H9 (cell line): ENCODE results near the gene PTGES2. TPM values are rescaled to one million over a fixed set of nuclear protein-coding genes. Genes with fewer than 3 reads are reported as not detected.

Source experiments
- DNase-seq: peaks from one replicate; pipeline ENCODE4 v3.0.0-alpha.2; 2017
- H2AFZ ChIP-seq: one replicate; pipeline ENCODE4 v1.6.1; 2013; ENCODE audit warnings: mild to moderate bottlenecking, low read length, control low read depth, moderate library complexity
- H2AK5ac ChIP-seq: 2 replicates; pipeline ENCODE4 v1.6.1; 2013; ENCODE audit warnings: low read length, control low read depth, mixed read lengths; ENCODE audit not compliant: insufficient read length
- H2BK120ac ChIP-seq: one replicate; pipeline ENCODE4 v1.6.1; 2013; ENCODE audit warnings: low read depth, mild to moderate bottlenecking, low read length, control low read depth, inconsistent platforms; ENCODE audit not compliant: poor library complexity, severe bottlenecking
- H2BK12ac ChIP-seq: 2 replicates; pipeline ENCODE4 v1.6.1; 2013; ENCODE audit warnings: low read length, control low read depth, mixed read lengths, low read depth; ENCODE audit not compliant: insufficient read length
- H2BK15ac ChIP-seq: 2 replicates; pipeline ENCODE4 v1.6.1; 2013; ENCODE audit warnings: low read depth, low read length, control low read depth
- H2BK20ac ChIP-seq: one replicate; pipeline ENCODE4 v1.6.1; 2013; ENCODE audit warnings: low read depth, mild to moderate bottlenecking, low read length, control low read depth, inconsistent platforms; ENCODE audit not compliant: poor library complexity, severe bottlenecking
- H2BK5ac ChIP-seq: 2 replicates; pipeline ENCODE4 v1.6.1; 2013; ENCODE audit warnings: low read length, control low read depth, mixed read lengths; ENCODE audit not compliant: insufficient read length
- H3K14ac ChIP-seq: 2 replicates; pipeline ENCODE4 v1.6.1; 2013; ENCODE audit warnings: low read length, control low read depth; ENCODE audit not compliant: insufficient read depth
- H3K18ac ChIP-seq: 2 replicates; pipeline ENCODE4 v1.6.1; 2013; ENCODE audit warnings: low read depth, mild to moderate bottlenecking, mixed read lengths, low read length, control low read depth; ENCODE audit not compliant: insufficient read length
- H3K23ac ChIP-seq: 2 replicates; pipeline ENCODE4 v1.6.1; 2013; ENCODE audit warnings: low read length, control low read depth, mixed read lengths, low read depth; ENCODE audit not compliant: insufficient read length
- H3K23me2 ChIP-seq: 2 replicates; pipeline ENCODE4 v1.6.1; 2013; ENCODE audit warnings: low read depth, mild to moderate bottlenecking, mixed read lengths, low read length, control low read depth; ENCODE audit not compliant: insufficient read length, poor library complexity, severe bottlenecking
- H3K27ac ChIP-seq: 2 replicates; pipeline ENCODE4 v1.5.1; 2013; ENCODE audit warnings: low read length, control low read depth, mixed read lengths, low read depth; ENCODE audit not compliant: insufficient read length
- H3K27me3 ChIP-seq: 2 replicates; pipeline ENCODE4 v1.6.1; 2013; ENCODE audit warnings: low read length, control low read depth, inconsistent platforms; ENCODE audit not compliant: insufficient read depth
- H3K4ac ChIP-seq: 2 replicates; pipeline ENCODE4 v1.6.1; 2013; ENCODE audit warnings: low read depth, mild to moderate bottlenecking, control low read depth, inconsistent platforms, low read length, moderate library complexity
- H3K4me1 ChIP-seq: 2 replicates; pipeline ENCODE4 v1.6.1; 2013; ENCODE audit warnings: low read length, control low read depth, inconsistent platforms; ENCODE audit not compliant: insufficient read depth
- H3K4me2 ChIP-seq: 2 replicates; pipeline ENCODE4 v1.6.1; 2013; ENCODE audit warnings: low read length, control low read depth, mixed read lengths; ENCODE audit not compliant: insufficient read length, insufficient read depth
- H3K56ac ChIP-seq: 2 replicates; pipeline ENCODE4 v1.6.1; 2013; ENCODE audit warnings: low read depth, mild to moderate bottlenecking, mixed read lengths, low read length, control low read depth; ENCODE audit not compliant: insufficient read length
- H3K79me1 ChIP-seq: 2 replicates; pipeline ENCODE4 v1.6.1; 2013; ENCODE audit warnings: low read depth, mild to moderate bottlenecking, moderate library complexity, low read length, control low read depth, inconsistent platforms; ENCODE audit not compliant: insufficient read depth, poor library complexity, severe bottlenecking
- H3K79me2 ChIP-seq: 2 replicates; pipeline ENCODE4 v1.6.1; 2013; ENCODE audit warnings: low read length, control low read depth, inconsistent platforms; ENCODE audit not compliant: insufficient read depth
- H3K9ac ChIP-seq: 2 replicates; pipeline ENCODE4 v1.6.1; 2013; ENCODE audit warnings: low read length, control low read depth, mixed read lengths; ENCODE audit not compliant: insufficient read length; ENCODE audit errors: extremely low read depth
- H3K9me3 ChIP-seq: one replicate; pipeline ENCODE4 v1.6.1; 2013; ENCODE audit warnings: low read depth, low read length, inconsistent platforms; ENCODE audit not compliant: control insufficient read depth
- H3T11ph ChIP-seq: one replicate; pipeline ENCODE4 v1.6.1; 2013; ENCODE audit warnings: mild to moderate bottlenecking, low read length, control low read depth, inconsistent platforms
- H4K20me1 ChIP-seq: one replicate; pipeline ENCODE4 v1.6.1; 2013; ENCODE audit not compliant: control insufficient read depth, insufficient read length, insufficient read depth
- H4K5ac ChIP-seq: 2 replicates; pipeline ENCODE4 v1.6.1; 2013; ENCODE audit warnings: low read depth, mild to moderate bottlenecking, mixed read lengths, low read length, control low read depth; ENCODE audit not compliant: insufficient read length
- H4K8ac ChIP-seq: replicated peaks from 2 replicates; pipeline ENCODE4 v1.6.1; 2013; ENCODE audit warnings: low read length, control low read depth, mixed read lengths, low read depth; ENCODE audit not compliant: insufficient read length
- H4K91ac ChIP-seq: 2 replicates; pipeline ENCODE4 v1.6.1; 2013; ENCODE audit warnings: low read depth, mild to moderate bottlenecking, moderate library complexity, mixed read lengths, low read length, control low read depth; ENCODE audit not compliant: insufficient read length
- H3K27ac Mint-ChIP-seq, 3 experiments: 2 replicates in 2 of 3; 3 replicates in 1 of 3; pipeline ENCODE4 v1.8.0; 2020 to 2021; ENCODE audit warnings: mixed read lengths in 3 of 3, mild to moderate bottlenecking in 1 of 3, moderate library complexity in 1 of 3
- H3K27me3 Mint-ChIP-seq: 2 replicates; pipeline ENCODE4 v1.8.0; 2021; ENCODE audit warnings: low read depth, mild to moderate bottlenecking, moderate library complexity, mixed read lengths
- H3K36me3 Mint-ChIP-seq, 3 experiments: 2 replicates in 2 of 3; 3 replicates in 1 of 3; pipeline ENCODE4 v1.8.0; 2020 to 2021; ENCODE audit warnings: low read depth in 3 of 3, mixed read lengths in 3 of 3; ENCODE audit not compliant: insufficient read depth in 1 of 3
- H3K4me1 Mint-ChIP-seq, 2 experiments: 2 replicates each; pipeline ENCODE4 v1.8.0; 2020; ENCODE audit warnings: mixed read lengths in 2 of 2
- H3K4me3 Mint-ChIP-seq, 2 experiments: 2 replicates in 1 of 2; 3 replicates in 1 of 2; pipeline ENCODE4 v1.8.0; 2020 to 2021; ENCODE audit warnings: mild to moderate bottlenecking in 2 of 2, mixed read lengths in 2 of 2, moderate library complexity in 1 of 2
- H3K9me3 Mint-ChIP-seq, 2 experiments: 2 replicates in 1 of 2; 3 replicates in 1 of 2; pipeline ENCODE4 v1.8.0; 2020; ENCODE audit warnings: mild to moderate bottlenecking in 2 of 2, mixed read lengths in 2 of 2, moderate library complexity in 1 of 2
- CTCF ChIP-seq: fragments of 200-600 bp; sonication (generic); conservative IDR thresholded peaks from 3 replicates; pipeline ENCODE4 v1.8.0; 2021; ENCODE audit warnings: antibody characterized with exemption, mild to moderate bottlenecking
- WGBS: extraction: QIAGEN DNeasy Blood & Tissue Kit; methylation state at CpG from one replicate; pipeline ENCODE4 v1.1.7; 2013; ENCODE audit warnings: missing lambda C conversion rate, low lambda C conversion rate, mixed read lengths; ENCODE audit not compliant: insufficient read length; ENCODE audit errors: extremely low coverage; 5-methylcytosine and 5-hydroxymethylcytosine counted together
- total RNA-seq: library from RNA; stranded (reverse); gene quantifications from 2 replicates; pipeline ENCODE4 v1.2.1, GENCODE V29; 2021

Gene PTGES2
- total RNA-seq, 1 experiment from 2014 or later = 63.9 TPM

- no peak overlapping the region for H2AK5ac ChIP-seq
- no peaks in the 10 kb centered on the region for H4K20me1 ChIP-seq
- H2BK5ac ChIP-seq = no peak overlapping the region
- no peak overlapping the region for H4K5ac ChIP-seq
- no peak overlapping the region for H3K4ac ChIP-seq
- H2BK15ac ChIP-seq = no peak overlapping the region
- peaks cover 51 to 58% of the 10 kb centered on the region in 2 experiments for H3K4me1 Mint-ChIP-seq
- H2BK120ac ChIP-seq = no peak overlapping the region
- peaks cover 5% of the 10 kb centered on the region; the same call in 1 of the 2 replicates for H3K4me1 ChIP-seq
- no peak overlapping the region for H3K9ac ChIP-seq
- peaks cover 3% of the 10 kb centered on the region for H3K79me1 ChIP-seq
- no peak overlapping the region for H2AFZ ChIP-seq
- no peak overlapping the region for H3K18ac ChIP-seq
- no peaks in the 10 kb centered on the region for H3K9me3 ChIP-seq
- no peak overlapping the region for H2BK20ac ChIP-seq
- H3K27me3 Mint-ChIP-seq = no peaks in the 10 kb centered on the region
- peak overlapping the region in 1 of 2 experiments; percentile 57; a peak in 2 of 5 replicates for H3K4me3 Mint-ChIP-seq
- H3K23ac ChIP-seq = no peak overlapping the region
- no peaks in the 10 kb centered on the region for H3K9me3 Mint-ChIP-seq
- H4K8ac ChIP-seq = no peak overlapping the region
- no peak overlapping the region for H3K14ac ChIP-seq
- H3K79me2 ChIP-seq = peaks cover 7% of the 10 kb centered on the region; the same call in 1 of the 2 replicates
- H3K23me2 ChIP-seq = peaks cover 10% of the 10 kb centered on the region
- no peak overlapping the region for H4K91ac ChIP-seq
- H3K27ac Mint-ChIP-seq = peak overlapping the region in 2 of 3 experiments; percentile 68 to 80; a peak in 1 of 7 replicates
- TF ChIP-seq CTCF = no peak
- peaks cover 19 to 48% (median 45%) of the 10 kb centered on the region in 3 experiments; a peak in 6 of 7 replicates for H3K36me3 Mint-ChIP-seq
- DNase-seq = no peak
- no peak overlapping the region for H3K27ac ChIP-seq
- H3K4me2 ChIP-seq = no peak overlapping the region
- no peak overlapping the region for H3K56ac ChIP-seq
- no peaks in the 10 kb centered on the region for H3K27me3 ChIP-seq
- no peak overlapping the region for H2BK12ac ChIP-seq
- no peak overlapping the region for H3T11ph ChIP-seq
- no CpG with 5 or more reads among the region's 12 CpGs for WGBS
These were observed 26.3 kb downstream of the PTGES2 start for GRCh38 chr9:128101231-128101661.
